ENCODE measurements around the gene KANK2.

GRCh38 chr19:11232555-11232954, 35.2 kb upstream of the KANK2 start:
- no peak for TF ChIP-seq SIN3A (conservative IDR thresholded peaks at IDR 0.05 in 1 of 2, IDR thresholded peaks at IDR 0.05 in 1 of 2; ENCODE audit: low read depth in 1 of 2, low read length in 2 of 2)
- TF ChIP-seq EZH2 (IDR thresholded peaks at IDR 0.05; ENCODE audit: low read depth, low read length, severe bottlenecking) = no peak
- no peak for TF ChIP-seq USF2 (IDR thresholded peaks at IDR 0.05; ENCODE audit: low read length)
- no peak for TF ChIP-seq POLR2A (IDR thresholded peaks at IDR 0.05; ENCODE audit: control extremely low read depth in 1 of 2, low read depth in 2 of 2, low read length in 2 of 2)
- no peak for TF ChIP-seq POLR2AphosphoS5 (IDR thresholded peaks at IDR 0.05; ENCODE audit: low read depth, low read length)
- TF ChIP-seq CHD2 (IDR thresholded peaks at IDR 0.05; ENCODE audit: low read length) = no peak
- TF ChIP-seq TBP (IDR thresholded peaks at IDR 0.05; ENCODE audit: low read depth, low read length) = no peak
- TF ChIP-seq CTCF (IDR thresholded peaks at IDR 0.05; ENCODE audit: control extremely low read depth in 1 of 3, insufficient read depth in 1 of 3, low read depth in 1 of 3, low read length in 3 of 3) = no peak
- TF ChIP-seq EP300 (IDR thresholded peaks at IDR 0.05; ENCODE audit: borderline replicate concordance in 1 of 2, low read depth in 2 of 2, low read length in 2 of 2) = no peak
- TF ChIP-seq ATF3 (IDR thresholded peaks at IDR 0.05; ENCODE audit: insufficient read depth, low read depth, low read length) = no peak

Data from H1 (cell line).